SK-N-SH treated with all-trans-retinoic acid at 6 μM for 48 hours (cell line): ENCODE results near the gene RAD51B.

Experiments used
- ATAC-seq: fragments of 200-7000 bp; cut with Tn5 transposase; 3 replicates; pipeline ENCODE4 v1.9.1; 2020; ENCODE audit warnings: mild to moderate bottlenecking, moderate library complexity
- ARNTL ChIP-seq: fragments of 450-650 bp; formaldehyde crosslinking; IDR thresholded peaks from 2 replicates; pipeline ENCODE4 v1.5.0; 2020; ENCODE audit warnings: low read depth, mild to moderate bottlenecking, moderate library complexity, borderline replicate concordance
- BACH2 ChIP-seq: fragments of 250-450 bp; sonication (Bioruptor Pico); IDR thresholded peaks from 2 replicates; pipeline ENCODE4 v1.9.0; 2021; ENCODE audit warnings: mild to moderate bottlenecking, borderline replicate concordance
- CREB5 ChIP-seq: fragments of 250-450 bp; sonication (Bioruptor Pico); IDR thresholded peaks from 2 replicates; pipeline ENCODE4 v1.5.1; 2020; ENCODE audit warnings: low read depth, mild to moderate bottlenecking, moderate library complexity
- CSDC2 ChIP-seq: fragments of 250-450 bp; sonication (Bioruptor Pico); IDR thresholded peaks from 2 replicates; pipeline ENCODE4 v1.5.0; 2020; ENCODE audit warnings: mild to moderate bottlenecking, moderate library complexity
- CSRNP3 ChIP-seq: fragments of 250-450 bp; sonication (Bioruptor Pico); IDR thresholded peaks from 2 replicates; pipeline ENCODE4 v1.5.1; 2021; ENCODE audit warnings: mild to moderate bottlenecking, moderate library complexity
- ESRRG ChIP-seq: fragments of 250-450 bp; sonication (Bioruptor Pico); IDR thresholded peaks from 2 replicates; pipeline ENCODE4 v1.6.1; 2021; ENCODE audit warnings: mild to moderate bottlenecking
- GLIS3 ChIP-seq: fragments of 250-450 bp; sonication (Bioruptor Pico); IDR thresholded peaks from 2 replicates; pipeline ENCODE4 v1.5.0; 2020; ENCODE audit warnings: mild to moderate bottlenecking, moderate library complexity
- ISL1 ChIP-seq: fragments of 250-450 bp; sonication (Bioruptor Pico); IDR thresholded peaks from 2 replicates; pipeline ENCODE4 v2.1.2; 2022; ENCODE audit warnings: mild to moderate bottlenecking, moderate library complexity
- OSR1 ChIP-seq: fragments of 250-450 bp; sonication (Bioruptor Pico); IDR thresholded peaks from 2 replicates; pipeline ENCODE4 v1.8.0; 2022; ENCODE audit warnings: moderate library complexity, mild to moderate bottlenecking, inconsistent platforms
- PPARA ChIP-seq: fragments of 250-450 bp; sonication (Bioruptor Pico); IDR thresholded peaks from 2 replicates; pipeline ENCODE4 v1.5.0; 2020; ENCODE audit warnings: mild to moderate bottlenecking, borderline replicate concordance
- RARB ChIP-seq: fragments of 250-450 bp; sonication (Bioruptor Pico); IDR thresholded peaks from 2 replicates; pipeline ENCODE4 v1.8.0; 2021; ENCODE audit warnings: mild to moderate bottlenecking, moderate library complexity
- SNAI2 ChIP-seq: fragments of 250-450 bp; sonication (Bioruptor Pico); IDR thresholded peaks from 2 replicates; pipeline ENCODE4 v1.5.0; 2020; ENCODE audit warnings: mild to moderate bottlenecking, moderate library complexity
- TCF4 ChIP-seq: fragments of 250-450 bp; sonication (Bioruptor Pico); IDR thresholded peaks from 2 replicates; pipeline ENCODE4 v1.8.0; 2021; ENCODE audit warnings: mild to moderate bottlenecking, moderate library complexity, borderline replicate concordance
- TOX ChIP-seq: fragments of 250-450 bp; sonication (Bioruptor Pico); IDR thresholded peaks from 2 replicates; pipeline ENCODE4 v1.8.0; 2021; ENCODE audit warnings: mild to moderate bottlenecking, moderate library complexity, borderline replicate concordance
- ZC3H10 ChIP-seq: fragments of 250-450 bp; sonication (Bioruptor Pico); IDR thresholded peaks from 2 replicates; pipeline ENCODE4 v1.5.1; 2021; ENCODE audit warnings: mild to moderate bottlenecking, moderate library complexity
- ZFP3 ChIP-seq: fragments of 250-450 bp; sonication (Bioruptor Pico); IDR thresholded peaks from 2 replicates; pipeline ENCODE4 v1.5.0; 2020; ENCODE audit warnings: mild to moderate bottlenecking, moderate library complexity
- ZFP30 ChIP-seq: fragments of 450-650 bp; formaldehyde crosslinking; IDR thresholded peaks from 2 replicates; pipeline ENCODE4 v1.5.0; 2022; ENCODE audit warnings: mild to moderate bottlenecking, moderate library complexity
- ZNF565 ChIP-seq: fragments of 450-650 bp; formaldehyde crosslinking; conservative IDR thresholded peaks from 2 replicates; pipeline ENCODE4 v1.5.0; 2020; ENCODE audit warnings: low read depth, mild to moderate bottlenecking, moderate library complexity
- ZNF8 ChIP-seq: fragments of 450-650 bp; formaldehyde crosslinking; IDR thresholded peaks from 2 replicates; pipeline ENCODE4 v1.5.0; 2020; ENCODE audit warnings: mild to moderate bottlenecking, moderate library complexity
- TF ChIP-seq, protein P1 (sequence below): fragments of 250-450 bp; sonication (Bioruptor Pico); IDR thresholded peaks from 2 replicates; pipeline ENCODE4 v1.8.0; 2020; ENCODE audit warnings: mild to moderate bottlenecking, moderate library complexity, borderline replicate concordance

The RAD51B gene

GRCh38 chr14:67800743-67801142, 18.8 kb upstream of the RAD51B start:
- no peak for ATAC-seq
- no peak for TF ChIP-seq ZFP30 (CRISPR knock-in tag)
- TF ChIP-seq ESRRG (CRISPR knock-in tag) = no peak
- TF ChIP-seq ZFP3 (CRISPR knock-in tag) = no peak
- TF ChIP-seq CSDC2 (CRISPR knock-in tag) = no peak
- TF ChIP-seq ISL1 (CRISPR knock-in tag) = no peak
- no peak for TF ChIP-seq ZNF8 (CRISPR knock-in tag)
- TF ChIP-seq TCF4 (CRISPR knock-in tag) = no peak
- TF ChIP-seq RARB (CRISPR knock-in tag) = no peak
- no peak for TF ChIP-seq CREB5 (CRISPR knock-in tag)
- no peak for TF ChIP-seq GLIS3 (CRISPR knock-in tag)
- no peak for TF ChIP-seq ZC3H10 (CRISPR knock-in tag)

GRCh38 chr14:67806246-67806645, 13.3 kb upstream of the RAD51B start:
- TF ChIP-seq CSDC2 (CRISPR knock-in tag) (no peak), ZNF565 (no peak), OSR1 (CRISPR knock-in tag) (no peak), SNAI2 (CRISPR knock-in tag) (no peak), TOX (CRISPR knock-in tag) (no peak), TCF4 (CRISPR knock-in tag) (no peak), BACH2 (no peak), PPARA (CRISPR knock-in tag) (no peak), CREB5 (CRISPR knock-in tag) (no peak), ISL1 (CRISPR knock-in tag) (no peak)
- ATAC-seq = no peak

GRCh38 chr14:67814821-67815220, 4.8 kb upstream of the RAD51B start:
- no peak for TF ChIP-seq GLIS3 (CRISPR knock-in tag)
- TF ChIP-seq TCF4 (CRISPR knock-in tag) = no peak
- no peak for TF ChIP-seq ESRRG (CRISPR knock-in tag)
- no peak for TF ChIP-seq OSR1 (CRISPR knock-in tag)
- TF ChIP-seq SNAI2 (CRISPR knock-in tag) = no peak
- TF ChIP-seq CSDC2 (CRISPR knock-in tag) = no peak
- TF ChIP-seq ZNF8 (CRISPR knock-in tag) = no peak
- TF ChIP-seq, protein P1, sequence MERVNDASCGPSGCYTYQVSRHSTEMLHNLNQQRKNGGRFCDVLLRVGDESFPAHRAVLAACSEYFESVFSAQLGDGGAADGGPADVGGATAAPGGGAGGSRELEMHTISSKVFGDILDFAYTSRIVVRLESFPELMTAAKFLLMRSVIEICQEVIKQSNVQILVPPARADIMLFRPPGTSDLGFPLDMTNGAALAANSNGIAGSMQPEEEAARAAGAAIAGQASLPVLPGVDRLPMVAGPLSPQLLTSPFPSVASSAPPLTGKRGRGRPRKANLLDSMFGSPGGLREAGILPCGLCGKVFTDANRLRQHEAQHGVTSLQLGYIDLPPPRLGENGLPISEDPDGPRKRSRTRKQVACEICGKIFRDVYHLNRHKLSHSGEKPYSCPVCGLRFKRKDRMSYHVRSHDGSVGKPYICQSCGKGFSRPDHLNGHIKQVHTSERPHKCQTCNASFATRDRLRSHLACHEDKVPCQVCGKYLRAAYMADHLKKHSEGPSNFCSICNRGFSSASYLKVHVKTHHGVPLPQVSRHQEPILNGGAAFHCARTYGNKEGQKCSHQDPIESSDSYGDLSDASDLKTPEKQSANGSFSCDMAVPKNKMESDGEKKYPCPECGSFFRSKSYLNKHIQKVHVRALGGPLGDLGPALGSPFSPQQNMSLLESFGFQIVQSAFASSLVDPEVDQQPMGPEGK (CRISPR knock-in tag) = no peak
- no peak for TF ChIP-seq CSRNP3 (CRISPR knock-in tag)
- TF ChIP-seq ARNTL (CRISPR knock-in tag) = no peak
- no peak for TF ChIP-seq ISL1 (CRISPR knock-in tag)
- TF ChIP-seq ZFP3 (CRISPR knock-in tag) = no peak
- no peak for TF ChIP-seq ZC3H10 (CRISPR knock-in tag)
- ATAC-seq = no peak

DNA sequence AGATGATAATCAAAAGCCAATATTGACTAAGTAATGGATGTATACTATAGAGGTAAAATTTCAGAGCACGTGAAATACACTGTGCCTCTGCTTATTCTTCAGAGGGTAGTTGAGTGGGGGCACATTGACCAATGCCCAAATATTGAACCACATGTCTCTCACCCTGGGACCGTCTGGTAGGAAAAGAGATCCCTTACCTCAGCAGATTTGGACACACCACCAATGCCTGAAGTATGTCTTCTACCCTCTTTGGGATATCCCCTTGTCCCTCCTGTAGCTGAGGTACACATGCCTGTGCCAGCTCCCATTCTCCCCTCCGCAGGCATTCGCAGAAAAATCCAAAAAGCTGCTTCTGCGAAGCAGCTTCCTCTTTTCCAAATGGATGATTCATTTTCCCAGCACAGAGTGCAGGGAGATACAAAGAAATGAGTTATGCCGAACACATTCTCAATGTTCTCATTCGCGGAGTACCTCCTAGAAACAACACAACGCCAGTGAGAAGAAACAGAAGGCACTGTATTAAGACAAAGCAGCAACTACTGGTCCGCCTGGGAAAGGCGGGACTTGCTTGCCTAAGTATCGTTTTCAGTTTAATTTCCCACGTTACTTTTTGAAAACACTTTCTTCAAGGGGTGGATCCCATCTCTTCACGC, 3.9 kb upstream of the RAD51B start:
- TF ChIP-seq TOX (CRISPR knock-in tag) = no peak
- TF ChIP-seq SNAI2 (CRISPR knock-in tag) = no peak
- no peak for TF ChIP-seq PPARA (CRISPR knock-in tag)
- TF ChIP-seq ZNF565 = no peak
- TF ChIP-seq, all 23 proteins: peak for 0
- ATAC-seq = peak; percentile 14
